GM18508 (cell line): ENCODE data around the gene PTGES.

Experiments
- ATAC-seq: cut with Tn5 transposase; IDR thresholded peaks from one replicate; pipeline ENCODE4 v1.9.1; 2021; ENCODE audit warnings: moderate number of reproducible peaks; ENCODE audit not compliant: insufficient read depth, unreplicated experiment

Gene PTGES

DNA sequence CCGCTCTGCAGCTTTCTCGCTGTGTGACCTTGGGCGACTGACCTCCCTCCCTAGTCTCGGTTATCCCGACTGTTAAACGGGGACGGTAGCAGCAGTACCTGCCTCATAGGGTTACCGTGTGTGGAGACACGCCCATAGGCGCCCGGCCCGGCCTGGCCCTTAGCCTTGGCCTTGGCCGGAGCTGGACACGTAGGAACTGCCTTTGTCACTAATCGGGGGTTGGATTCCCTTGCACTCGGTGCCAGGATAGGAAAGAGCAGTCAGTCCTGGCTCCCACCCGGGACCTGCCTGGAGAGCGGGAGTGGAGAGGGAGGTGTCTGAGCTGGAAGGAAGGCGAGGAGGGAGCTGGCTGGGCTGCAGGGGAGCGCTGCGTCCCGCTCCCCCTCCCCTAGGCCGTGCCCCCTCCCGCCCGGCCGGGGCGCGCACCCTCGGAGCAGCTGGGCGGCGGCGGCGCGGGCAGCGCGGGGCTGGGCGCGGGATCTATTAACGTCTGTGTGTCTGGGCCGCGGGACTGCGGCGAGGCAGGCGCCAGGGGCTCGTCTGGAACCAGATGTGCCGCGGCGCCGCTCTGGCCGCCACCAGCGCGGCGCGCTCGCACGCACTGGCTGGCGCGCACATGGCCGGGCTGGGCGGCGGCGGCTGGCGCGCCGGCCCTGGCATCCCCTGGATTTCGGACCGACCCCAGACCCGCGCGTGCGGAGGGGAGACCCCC is 55.7 kb downstream of the PTGES start:
- no peak for ATAC-seq

GRCh38 chr9:129695870-129696269 is 57.0 kb downstream of the PTGES start:
- no peak for ATAC-seq

DNA sequence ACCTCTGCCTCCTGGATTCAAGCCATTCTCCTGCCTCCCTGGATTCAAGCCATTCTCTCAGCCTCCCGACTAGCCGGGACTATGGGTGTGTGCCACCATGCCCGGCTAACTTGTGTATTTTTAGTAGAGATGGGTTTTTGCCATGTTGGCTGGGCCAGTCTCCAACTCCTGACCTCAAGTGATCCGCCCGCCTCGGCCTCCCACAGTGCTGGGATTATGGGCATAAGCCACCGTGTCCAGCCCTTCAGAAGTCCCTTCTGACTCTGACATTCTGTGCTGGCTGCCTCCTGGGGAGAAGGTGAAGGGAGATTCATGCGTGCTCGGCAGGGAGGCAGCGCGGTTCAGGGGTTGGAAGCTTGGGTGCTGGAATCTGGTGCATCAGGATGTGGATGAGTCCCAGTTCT is 58.6 kb downstream of the PTGES start:
- ATAC-seq, result no peak

DNA sequence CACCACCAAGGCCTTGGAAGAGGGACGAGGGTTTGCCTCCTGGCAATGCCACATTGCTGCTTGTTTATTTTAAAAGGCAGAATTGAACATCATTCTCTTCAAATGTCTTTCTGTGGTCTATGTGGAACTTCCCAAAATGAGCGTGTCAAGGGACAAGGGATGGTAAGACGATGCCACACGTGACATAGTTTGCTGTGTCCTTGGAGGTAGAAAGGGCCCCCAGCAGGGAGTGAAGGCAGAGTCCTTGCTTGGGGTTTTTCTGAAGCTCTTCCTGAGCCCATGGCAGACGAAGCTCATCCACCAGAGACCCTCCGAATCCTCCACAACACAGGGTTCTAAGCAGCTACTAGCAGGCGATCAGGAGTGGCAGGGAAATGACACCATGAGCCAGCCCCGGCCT is 59.1 kb downstream of the PTGES start:
- ATAC-seq, result no peak

GRCh38 chr9:129692534-129692933 is 60.3 kb downstream of the PTGES start:
- ATAC-seq, result no peak
